K562 (cell line): ENCODE data around the gene MAGEB4. TPM values are rescaled to one million over a fixed set of nuclear protein-coding genes. Genes with fewer than 3 reads are reported as not detected.
A peak's percentile ranks its signal among the peaks of the same experiment; 100 is the strongest.

Experiments
- ATAC-seq: fragments of 200-7000 bp; cut with Tn5 transposase; 3 replicates; pipeline ENCODE4 v1.9.1; 2020; ENCODE audit warnings: moderate library complexity
- BruUV-seq: library from RNA; stranded (reverse); fragments of 400-500 nt; replicated peaks from 2 replicates; lab custom pipeline; 2021; lab: Mats Ljungman, UMichigan
- CTCF ChIA-PET: fragments of 300-600 bp; formaldehyde crosslinking; extraction: SDS; loops from one replicate; lab custom pipeline; 2021; ENCODE audit warnings: low intra/inter-chr PET ratio; lab: Yijun Ruan, JAX
- POLR2A ChIA-PET: fragments of 300-600, 350-650 bp; sonication (Branson Sonifier 250); formaldehyde crosslinking; extraction: SDS; loops from one replicate; lab custom pipeline; 2021; ENCODE audit warnings: antibody characterized with exemption, inconsistent platforms; lab: Yijun Ruan, JAX
- DNase-seq, 4 experiments: peaks; one replicate each; pipeline versions ENCODE4 v3.0.0 to v3.0.0-alpha.2; 2011 to 2018; ENCODE audit warnings: low spot score in 3 of 4, mixed read lengths in 3 of 4; ENCODE audit errors: extremely low read depth in 1 of 4
- FAIRE-seq: peaks from 2 replicates; lab custom pipeline; 2011; peaks lifted over from hg19 to GRCh38; lab: Jason Lieb, UNC
- H2AFZ ChIP-seq: 2 replicates; pipeline ENCODE4 v1.6.0; 2011; ENCODE audit warnings: low read depth, low read length, control low read depth, inconsistent platforms
- H3K27ac ChIP-seq: fragments of 200-600 bp; 3 replicates; pipeline ENCODE4 v1.8.0; 2011; ENCODE audit warnings: low read depth, mild to moderate bottlenecking, control low read depth, inconsistent platforms, low read length, moderate library complexity, mixed read lengths; ENCODE audit errors: extremely low read depth
- H3K27me3 ChIP-seq, 2 experiments: fragments of 300-600 bp in 1 of 2; 2 replicates in 1 of 2; 3 replicates in 1 of 2; pipeline versions ENCODE4 v1.6.0 to v1.8.0; 2011; ENCODE audit warnings: inconsistent platforms in 2 of 2, low read length in 2 of 2, mild to moderate bottlenecking in 1 of 2, mixed read lengths in 1 of 2, moderate library complexity in 1 of 2; ENCODE audit not compliant: control insufficient read depth in 2 of 2, insufficient read depth in 2 of 2
- H3K36me3 ChIP-seq: fragments of 300-600 bp; 3 replicates; pipeline ENCODE4 v1.8.0; 2011; ENCODE audit warnings: mild to moderate bottlenecking, low read length, inconsistent platforms; ENCODE audit not compliant: control insufficient read depth, insufficient read depth
- H3K4me1 ChIP-seq, 2 experiments: fragments of 200-600 bp in 1 of 2; replicated peaks in 1 of 2; 2 replicates in 1 of 2; 3 replicates in 1 of 2; pipeline versions ENCODE4 v1.5.1 to v1.8.0; 2011; ENCODE audit warnings: inconsistent platforms in 2 of 2, low read length in 2 of 2, mild to moderate bottlenecking in 1 of 2, mixed read lengths in 1 of 2, moderate library complexity in 1 of 2; ENCODE audit not compliant: control insufficient read depth in 2 of 2, insufficient read depth in 2 of 2
- H3K4me2 ChIP-seq: 2 replicates; pipeline ENCODE4 v1.6.1; 2011; ENCODE audit warnings: low read length, control low read depth, inconsistent platforms, mixed read lengths; ENCODE audit not compliant: insufficient read depth
- H3K4me3 ChIP-seq: fragments of 200-600 bp; sonication (generic), shearing (Covaris generic); 2 replicates; pipeline ENCODE4 v1.5.1; 2016; ENCODE audit warnings: control low read depth, inconsistent platforms
- H3K79me2 ChIP-seq: fragments of 200-600 bp; 3 replicates; pipeline ENCODE4 v1.8.0; 2011; ENCODE audit warnings: low read length, inconsistent platforms; ENCODE audit not compliant: control insufficient read depth, insufficient read depth
- H3K9ac ChIP-seq, 2 experiments: 2 replicates each; pipeline versions ENCODE4 v1.6.0 to v1.6.1; 2011; ENCODE audit warnings: low read depth in 2 of 2, low read length in 2 of 2, control low read depth in 1 of 2, inconsistent platforms in 1 of 2, mild to moderate bottlenecking in 1 of 2, mixed read lengths in 1 of 2; ENCODE audit not compliant: insufficient read depth in 1 of 2
- H3K9me1 ChIP-seq: one replicate; pipeline ENCODE4 v1.6.0; 2011; ENCODE audit warnings: inconsistent platforms, mild to moderate bottlenecking, low read length, moderate library complexity; ENCODE audit not compliant: control insufficient read depth, insufficient read depth
- H3K9me3 ChIP-seq: replicated peaks from 2 replicates; pipeline ENCODE4 v1.5.1; 2011; ENCODE audit warnings: low read depth, low read length, inconsistent platforms; ENCODE audit not compliant: control insufficient read depth, insufficient read depth
- H4K20me1 ChIP-seq: replicated peaks from 2 replicates; pipeline ENCODE4 v1.6.1; 2011; ENCODE audit warnings: low read length, inconsistent platforms, mixed read lengths; ENCODE audit not compliant: control insufficient read depth, insufficient read depth
- CEBPG ChIP-seq, 3 experiments: fragments of 200-800 bp in 1 of 3; sonication (Bioruptor generic) in 1 of 3; sonication (generic) in 1 of 3; formaldehyde crosslinking in 1 of 3; IDR thresholded peaks in 2 of 3; conservative IDR thresholded peaks in 1 of 3; 2 replicates each; pipeline versions ENCODE4 v1.6.1 to v1.8.0; 2016 to 2022; ENCODE audit warnings: missing compliant biosample characterization in 2 of 3, missing genetic modification characterization in 2 of 3, mild to moderate bottlenecking in 1 of 3, missing genetic modification reagents in 1 of 3
- CHD2 ChIP-seq: IDR thresholded peaks from 2 replicates; pipeline ENCODE4 v1.6.1; 2011; ENCODE audit warnings: low read depth, low read length
- EP300 ChIP-seq: IDR thresholded peaks from 2 replicates; pipeline ENCODE4 v1.6.1; 2012; ENCODE audit warnings: low read length, improper control_type of control experiment
- ID3 ChIP-seq, 2 experiments: fragments of 250-450 bp in 1 of 2; fragments of 450-650 bp in 1 of 2; sonication (Bioruptor Pico) in 1 of 2; IDR thresholded peaks; 2 replicates each; pipeline versions ENCODE4 v1.6.1 to v1.8.0; 2016 to 2021; ENCODE audit warnings: mild to moderate bottlenecking in 2 of 2, moderate library complexity in 2 of 2, missing compliant biosample characterization in 1 of 2, missing genetic modification characterization in 1 of 2
- KLF10 ChIP-seq: fragments of 250-450 bp; sonication (Bioruptor Pico); IDR thresholded peaks from 2 replicates; pipeline ENCODE4 v1.6.1; 2021; ENCODE audit warnings: matching md5 sums
- MAFF ChIP-seq: IDR thresholded peaks from 2 replicates; pipeline ENCODE4 v1.6.1; 2012; ENCODE audit warnings: low read length, improper control_type of control experiment
- MED1 ChIP-seq: sonication (generic); formaldehyde crosslinking; IDR thresholded peaks from 2 replicates; pipeline ENCODE4 v1.8.1; 2023; ENCODE audit warnings: missing genetic modification reagents, borderline replicate concordance
- NBN ChIP-seq: fragments of 450-650 bp; IDR thresholded peaks from 2 replicates; pipeline ENCODE4 v1.6.1; 2016; ENCODE audit warnings: low read depth, mild to moderate bottlenecking
- NFIC ChIP-seq: fragments of 450-650 bp; IDR thresholded peaks from 2 replicates; pipeline ENCODE4 v1.6.1; 2017; ENCODE audit warnings: mild to moderate bottlenecking, inconsistent platforms
- OTX1 ChIP-seq: fragments of 450-650 bp; formaldehyde crosslinking; IDR thresholded peaks from 2 replicates; pipeline ENCODE4 v1.4.0; 2022; ENCODE audit warnings: mild to moderate bottlenecking
- XRCC4 ChIP-seq: IDR thresholded peaks from one replicate; pipeline ENCODE4 v1.6.1; 2011; ENCODE audit not compliant: insufficient read depth, insufficient read length; ENCODE audit errors: extremely low read depth
- YBX1 ChIP-seq: fragments of 450-650 bp; IDR thresholded peaks from 2 replicates; pipeline ENCODE4 v1.7.1; 2016; ENCODE audit warnings: mild to moderate bottlenecking
- WGBS: fragments of 100-300 bp; shearing (Covaris generic); methylation state at CpG from one replicate; pipeline ENCODE4 v1.1.6; 2016; ENCODE audit warnings: low coverage, mixed read lengths; ENCODE audit not compliant: insufficient coverage; ENCODE audit errors: missing lambda C conversion rate; 5-methylcytosine and 5-hydroxymethylcytosine counted together
- in situ Hi-C: fragments of 300-500 bp; cut with MboI; formaldehyde crosslinking; loops from 4 replicates; pipeline ENCODE4 v1.15.0; 2018; ENCODE audit warnings: inconsistent platforms, mixed read lengths
- intact Hi-C: fragments of 100-400 bp; cut with micrococcal nuclease; formaldehyde crosslinking; loops from 2 replicates; pipeline ENCODE4 v1.14.2; 2022
- polyA plus RNA-seq, 8 experiments: library from polyadenylated mRNA; depleted of rRNA in 4 of 8; stranded (reverse) in 5 of 8; unstranded in 3 of 8; fragments of >200 nt; fragmentation: Nextera tagmentation in 2 of 8; fragmentation: Illumina TruSeq in 1 of 8; extraction: Ambion mirVana in 2 of 8; extraction: Trizol in 1 of 8; gene quantifications; 2 replicates each; pipeline versions ENCODE4 v1.2.1 to v1.2.3, GENCODE V29; 2011 to 2014; ENCODE audit warnings: inconsistent platforms in 1 of 8, missing spikeins in 1 of 8
- total RNA-seq, 7 experiments: library from RNA; depleted of rRNA in 6 of 7; stranded (reverse); fragments of >200 nt in 6 of 7; fragmentation: Illumina TruSeq in 2 of 7; extraction: Trizol in 2 of 7; gene quantifications; 2 replicates each; pipeline versions ENCODE4 v1.2.1 to v1.2.3, GENCODE V29; 2011 to 2021; ENCODE audit warnings: low replicate concordance in 1 of 7
- TF ChIP-seq, protein P1 (sequence below): fragments of 450-650 bp; IDR thresholded peaks from 2 replicates; pipeline ENCODE4 v1.6.1; 2017; ENCODE audit warnings: mild to moderate bottlenecking, moderate library complexity
- TF ChIP-seq, protein P2 (sequence below): sonication (generic); IDR thresholded peaks from 2 replicates; pipeline ENCODE4 v1.6.1; 2016

The MAGEB4 gene
- total and polyA plus RNA-seq, 9 of the 15 experiments (the other 6 are each of a cell fraction or from before 2014, with no cell fraction given) = 0.04 to 0.09 (median 0.06) TPM; not detected in 6

DNA sequence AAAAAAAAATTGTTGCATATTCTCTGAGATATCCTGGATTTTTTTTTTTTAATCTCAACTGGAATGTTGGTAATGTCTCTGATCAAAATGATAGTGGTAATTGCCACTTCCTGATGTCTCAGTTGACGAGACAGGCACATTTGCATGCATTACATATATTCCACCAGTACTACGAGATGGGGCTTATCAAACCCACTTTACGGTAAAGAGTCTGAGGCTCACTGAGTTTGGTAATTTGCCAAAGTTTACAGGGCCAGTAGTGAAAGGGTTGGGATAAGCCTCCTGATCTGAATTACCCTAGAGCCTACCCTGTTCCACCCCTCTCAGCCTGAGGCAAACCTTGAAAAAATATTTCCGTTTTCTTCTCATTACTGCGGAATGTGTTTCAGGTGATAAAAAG, 21.1 kb upstream of the MAGEB4 start:
- no peaks in the 10 kb centered on the region for H3K9me1 ChIP-seq
- no TSS peak for BruUV-seq
- H3K27me3 ChIP-seq = no peaks in the 10 kb centered on the region
- H3K4me1 ChIP-seq = peaks cover 8 to 12% of the 10 kb centered on the region in 2 experiments
- H3K9ac ChIP-seq = no peak overlapping the region
- H3K79me2 ChIP-seq = peaks cover 20% of the 10 kb centered on the region
- CTCF ChIA-PET = interaction anchor here (0.6 kb wide), 1 partner anchor 547 kb away, joined by 3 read pairs; no protein-coding TSS in a partner anchor
- H3K36me3 ChIP-seq = peaks cover 19% of the 10 kb centered on the region; the same call in 2 of the 3 replicates
- no peak for TF ChIP-seq KLF10 (CRISPR knock-in tag)
- peak; percentile 30 for TF ChIP-seq NFIC
- no peak for TF ChIP-seq CHD2
- TF ChIP-seq, all 486 proteins: peak for 1
- in situ Hi-C loops (no loop called here), intact Hi-C loops (no loop called here)
- Histone ChIP-seq H2AFZ (no peak overlapping the region), H3K4me2 (no peak overlapping the region), H4K20me1 (no peaks in the 10 kb centered on the region), H3K27ac (no peak overlapping the region), H3K9me3 (no peaks in the 10 kb centered on the region), H3K4me3 (no peak overlapping the region)
- FAIRE-seq = no peak
- peak in 2 of 4 experiments; percentile 9 to 18 for DNase-seq
- POLR2A ChIA-PET = no interaction called here
- 45% methylated on average over 5 of the region's 5 CpGs for WGBS
- no peak; the same call in 2 of the 3 replicates for ATAC-seq

- Histone ChIP-seq H3K36me3 (peaks cover 5% of the 10 kb centered on the region; the same call in 1 of the 3 replicates), H3K27ac (no peak overlapping the region), H4K20me1 (no peaks in the 10 kb centered on the region), H3K9ac (no peak overlapping the region), H3K9me3 (no peaks in the 10 kb centered on the region), H3K9me1 (no peaks in the 10 kb centered on the region), H2AFZ (no peak overlapping the region), H3K4me1 (no peaks in the 10 kb centered on the region), H3K79me2 (no peaks in the 10 kb centered on the region), H3K27me3 (no peaks in the 10 kb centered on the region), H3K4me2 (no peak overlapping the region), H3K4me3 (no peak overlapping the region)
- intact Hi-C loops = no loop called here
- no TSS peak for BruUV-seq
- CTCF ChIA-PET = no interaction called here
- 32% methylated on average over 2 of the region's 2 CpGs for WGBS
- in situ Hi-C loops = no loop called here
- DNase-seq (no peak), FAIRE-seq (no peak), ATAC-seq (no peak)
- POLR2A ChIA-PET = no interaction called here
- TF ChIP-seq, protein P1, sequence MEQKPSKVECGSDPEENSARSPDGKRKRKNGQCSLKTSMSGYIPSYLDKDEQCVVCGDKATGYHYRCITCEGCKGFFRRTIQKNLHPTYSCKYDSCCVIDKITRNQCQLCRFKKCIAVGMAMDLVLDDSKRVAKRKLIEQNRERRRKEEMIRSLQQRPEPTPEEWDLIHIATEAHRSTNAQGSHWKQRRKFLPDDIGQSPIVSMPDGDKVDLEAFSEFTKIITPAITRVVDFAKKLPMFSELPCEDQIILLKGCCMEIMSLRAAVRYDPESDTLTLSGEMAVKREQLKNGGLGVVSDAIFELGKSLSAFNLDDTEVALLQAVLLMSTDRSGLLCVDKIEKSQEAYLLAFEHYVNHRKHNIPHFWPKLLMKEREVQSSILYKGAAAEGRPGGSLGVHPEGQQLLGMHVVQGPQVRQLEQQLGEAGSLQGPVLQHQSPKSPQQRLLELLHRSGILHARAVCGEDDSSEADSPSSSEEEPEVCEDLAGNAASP = no peak
- TF ChIP-seq MED1 (no peak), OTX1 (CRISPR knock-in tag) (no peak), EP300 (no peak), YBX1 (no peak), XRCC4 (no peak), ID3 (CRISPR knock-in tag; IDR thresholded peaks at IDR 0.05) (no peak), ID3 (tag; IDR thresholded peaks at IDR 0.05) (no peak), KLF10 (CRISPR knock-in tag) (no peak), MAFF (no peak), NBN (no peak), CEBPG (CRISPR knock-in tag; IDR thresholded peaks at IDR 0.05) (no peak), CEBPG (tag; conservative IDR thresholded peaks at IDR 0.05 in 1 of 2, IDR thresholded peaks at IDR 0.05 in 1 of 2) (no peak)
- TF ChIP-seq, protein P2, sequence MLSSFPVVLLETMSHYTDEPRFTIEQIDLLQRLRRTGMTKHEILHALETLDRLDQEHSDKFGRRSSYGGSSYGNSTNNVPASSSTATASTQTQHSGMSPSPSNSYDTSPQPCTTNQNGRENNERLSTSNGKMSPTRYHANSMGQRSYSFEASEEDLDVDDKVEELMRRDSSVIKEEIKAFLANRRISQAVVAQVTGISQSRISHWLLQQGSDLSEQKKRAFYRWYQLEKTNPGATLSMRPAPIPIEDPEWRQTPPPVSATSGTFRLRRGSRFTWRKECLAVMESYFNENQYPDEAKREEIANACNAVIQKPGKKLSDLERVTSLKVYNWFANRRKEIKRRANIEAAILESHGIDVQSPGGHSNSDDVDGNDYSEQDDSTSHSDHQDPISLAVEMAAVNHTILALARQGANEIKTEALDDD = no peak
Measured at GRCh38 chrX:30224536-30224935, 17.3 kb upstream of the MAGEB4 start.
